Stromal cell of bone marrow (primary cell): ENCODE data around the gene GAS7.

Source experiments
- DNase-seq: peaks from one replicate; pipeline ENCODE4 v3.0.0-alpha.2; 2012; ENCODE audit warnings: low read depth

The GAS7 gene

DNA sequence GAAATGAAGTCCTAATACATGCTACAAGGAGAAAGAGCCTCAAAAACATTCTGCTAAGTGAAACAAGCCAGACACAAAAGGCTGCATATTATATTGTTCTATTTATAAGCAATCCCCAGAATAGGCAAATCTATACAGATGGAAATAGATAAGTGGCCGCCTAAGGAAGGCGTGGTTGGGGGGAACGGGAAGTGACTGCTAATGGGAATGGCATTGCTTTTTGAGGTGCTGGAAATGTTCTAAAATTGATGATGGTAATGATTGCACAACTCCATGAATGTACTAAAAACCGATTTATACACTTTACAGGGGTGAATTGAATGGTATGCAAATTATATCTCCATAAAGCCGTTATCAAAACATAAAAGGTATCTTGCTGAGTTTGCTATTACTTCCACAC lies 67.7 kb downstream of the GAS7 start:
- no peak for DNase-seq

DNA sequence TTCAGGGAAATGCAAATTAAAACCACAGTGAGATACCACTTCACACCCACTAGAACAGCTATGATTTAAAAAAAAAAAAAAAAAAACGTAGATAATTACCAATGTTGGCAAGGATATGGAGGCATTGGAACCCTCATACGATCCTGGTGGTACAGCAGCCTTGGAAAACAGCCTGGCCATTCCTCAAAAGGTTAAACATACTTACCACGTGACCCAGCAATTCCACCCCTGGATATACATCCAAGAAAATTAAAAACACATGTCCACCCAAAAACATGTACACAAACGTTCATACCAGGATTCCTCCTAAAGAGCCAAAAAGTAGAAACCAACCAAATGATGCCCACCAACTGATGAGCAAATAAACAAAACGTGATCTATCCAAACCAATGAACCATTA lies 68.1 kb downstream of the GAS7 start:
- no peak for DNase-seq

DNA sequence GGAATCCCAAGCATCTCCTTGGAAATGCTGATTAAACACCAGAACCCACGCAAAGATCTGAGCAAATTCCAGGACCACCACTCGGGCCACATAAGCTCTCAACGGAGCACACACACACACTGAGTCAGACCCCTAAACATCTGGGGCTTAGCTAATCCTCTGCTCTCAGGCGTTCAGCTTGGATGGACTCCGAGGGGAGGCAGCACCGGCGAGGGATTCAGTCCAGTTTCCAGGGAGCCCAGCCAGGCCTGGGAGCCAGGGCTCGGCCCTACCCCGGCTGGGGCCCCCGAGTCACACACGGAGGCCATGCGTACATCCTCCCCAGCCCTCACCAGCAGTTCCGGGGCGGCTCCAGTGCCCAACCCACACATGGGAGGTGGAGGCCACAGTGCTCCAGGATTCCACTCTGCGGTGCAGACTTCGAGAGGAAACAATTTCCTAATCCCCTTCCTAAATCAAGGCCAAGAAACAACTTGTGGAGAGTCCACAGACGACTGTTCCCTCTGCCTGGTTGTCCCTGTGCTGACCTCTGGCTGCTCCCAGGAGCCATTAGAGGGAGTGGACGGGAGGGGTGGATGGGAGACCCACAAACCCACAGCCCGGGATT lies 70.5 kb downstream of the GAS7 start:
- DNase-seq = peak; percentile 78

DNA sequence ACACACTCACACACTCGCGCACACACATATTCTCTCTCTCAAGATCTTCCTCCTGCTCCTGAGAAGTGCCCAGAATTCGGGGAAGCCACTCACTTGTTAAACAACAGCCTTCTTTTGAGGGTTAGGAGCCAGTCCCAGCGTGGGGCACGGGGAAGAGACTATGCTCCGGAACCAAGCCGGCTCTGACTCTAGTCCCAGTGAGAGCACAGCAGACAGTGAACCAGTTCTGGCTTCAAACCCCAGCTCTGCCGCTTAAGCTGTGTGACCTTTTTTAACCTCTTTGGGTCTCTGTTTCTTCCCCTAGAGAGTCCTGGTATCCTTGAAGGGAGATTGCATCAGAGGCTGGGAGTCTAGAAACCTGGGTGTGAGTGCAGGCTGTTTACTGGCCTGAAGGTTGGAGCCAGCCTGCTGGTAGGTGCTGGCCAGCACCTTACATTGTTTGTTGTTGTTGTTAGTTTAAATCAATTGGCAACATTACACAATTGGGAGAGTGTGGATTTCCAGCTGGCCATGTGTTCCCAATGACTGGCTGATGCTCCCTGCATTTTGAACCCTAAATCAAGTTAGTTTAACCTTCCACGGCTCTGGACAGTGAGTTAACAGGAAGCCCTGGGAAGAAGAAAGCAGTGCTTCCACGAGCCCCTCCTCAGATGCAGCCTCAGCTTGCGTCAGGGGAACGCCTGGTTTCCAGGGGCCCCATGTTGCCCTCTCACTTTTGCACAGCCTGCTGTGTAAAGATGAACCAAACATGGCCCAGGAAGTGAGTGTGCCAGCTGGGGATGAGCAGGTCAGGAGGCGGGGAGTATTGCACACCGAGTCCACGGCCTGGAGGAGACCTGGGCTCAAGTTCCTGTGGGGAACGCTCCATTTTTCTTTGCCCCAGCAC lies 71.5 kb downstream of the GAS7 start:
- peak; percentile 9 for DNase-seq

DNA sequence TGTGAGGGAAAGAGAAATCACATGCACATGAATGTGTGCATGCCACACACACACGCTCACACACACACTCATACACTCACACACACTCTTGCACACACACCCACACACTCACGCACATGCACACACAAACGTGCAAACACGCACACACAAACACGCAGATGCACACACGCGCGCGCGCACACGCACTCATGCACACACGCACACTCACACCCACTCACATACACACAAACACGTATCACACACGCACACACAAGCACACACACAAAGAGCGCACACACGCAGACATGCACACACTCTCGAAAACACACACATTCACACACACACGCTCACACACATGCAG lies 72.2 kb downstream of the GAS7 start:
- no peak for DNase-seq

DNA sequence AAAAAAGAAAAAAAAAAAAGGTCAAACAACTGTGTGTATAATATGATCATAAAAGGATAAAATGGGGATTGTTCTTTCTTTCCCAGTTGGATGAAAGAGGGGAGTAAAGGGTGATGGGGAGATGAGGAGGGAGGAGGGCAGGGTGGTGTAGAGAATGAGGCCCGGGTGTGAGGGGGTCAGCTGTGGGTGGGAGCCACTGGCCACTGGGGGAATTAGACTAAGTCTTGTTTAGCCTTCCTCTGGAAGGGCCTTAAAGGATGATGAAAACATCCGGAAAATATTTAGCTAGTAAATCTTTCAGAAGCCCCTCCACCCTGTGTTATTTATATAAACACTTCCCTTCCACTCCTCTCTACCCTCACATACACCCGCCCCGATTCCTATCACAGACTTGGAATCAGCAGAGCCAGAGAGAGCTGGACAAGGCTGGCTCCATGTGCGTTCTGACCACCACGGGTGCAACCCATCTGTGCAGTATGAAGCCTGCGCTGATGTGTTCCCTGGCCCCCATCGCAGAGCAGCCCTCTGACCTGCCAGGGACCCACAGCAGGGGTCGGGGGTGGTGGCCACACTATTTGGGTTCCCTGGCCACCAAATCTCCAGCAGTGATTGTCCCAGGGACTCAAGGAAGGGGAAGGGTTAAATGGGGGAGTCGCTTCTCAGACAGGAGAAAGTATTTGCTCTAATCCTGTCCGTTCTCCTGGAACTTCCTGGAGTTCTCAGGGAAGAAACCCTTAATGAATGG lies 72.7 kb downstream of the GAS7 start:
- no peak for DNase-seq

DNA sequence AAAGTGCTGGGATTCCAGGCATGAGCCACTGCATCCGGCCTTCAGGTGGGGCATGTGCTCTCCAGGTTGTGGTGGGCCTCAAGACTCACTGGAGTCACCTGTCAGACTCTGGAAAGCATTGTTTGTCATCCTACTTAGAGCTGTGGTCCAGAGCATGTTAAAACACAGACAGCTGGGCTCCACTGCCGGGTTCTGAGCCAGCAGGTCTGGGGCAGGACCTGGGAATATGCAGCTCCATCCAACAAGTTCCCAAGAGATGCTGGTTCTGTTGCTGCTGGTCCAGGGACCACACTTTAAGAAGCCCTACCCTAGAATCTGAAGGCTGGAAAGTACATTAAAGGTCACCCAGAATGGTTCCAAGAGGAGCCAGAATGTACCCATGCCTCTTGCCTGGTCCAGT lies 75.3 kb downstream of the GAS7 start:
- no peak for DNase-seq

DNA sequence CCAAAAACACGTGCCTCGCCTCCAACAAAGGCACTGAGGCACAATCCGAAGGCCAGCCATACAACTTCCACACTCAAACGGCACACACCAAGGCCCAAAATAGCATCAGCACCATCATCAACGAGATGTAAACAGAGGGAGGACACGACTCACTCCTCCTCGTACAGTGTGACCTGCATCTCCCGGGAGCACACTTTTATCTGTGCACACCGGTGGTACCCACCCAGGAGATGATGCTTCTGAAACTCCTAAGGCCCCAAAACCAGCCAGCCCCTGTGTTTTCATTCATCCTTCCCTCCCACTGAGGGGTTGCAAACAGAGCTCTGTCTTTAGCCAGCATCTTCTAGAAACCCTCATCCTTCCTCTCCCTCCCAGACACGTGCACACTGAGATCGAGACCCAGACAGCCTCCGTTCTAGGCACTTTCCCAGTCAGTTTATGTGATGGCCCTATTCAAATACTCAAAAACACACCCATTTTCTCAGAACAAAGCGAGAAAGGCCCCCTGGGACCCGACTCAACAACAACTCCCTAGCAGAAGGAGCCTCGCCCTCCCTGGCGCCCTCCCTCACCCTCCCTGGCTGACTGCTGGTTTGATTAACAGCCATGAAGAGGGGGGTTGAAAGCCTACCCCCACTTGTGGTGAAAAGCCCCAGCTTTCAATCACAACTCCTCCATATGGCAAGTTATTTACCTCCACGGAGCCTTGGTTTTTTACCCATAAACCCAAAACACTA lies 76.3 kb downstream of the GAS7 start:
- peak; percentile 11 for DNase-seq

DNA sequence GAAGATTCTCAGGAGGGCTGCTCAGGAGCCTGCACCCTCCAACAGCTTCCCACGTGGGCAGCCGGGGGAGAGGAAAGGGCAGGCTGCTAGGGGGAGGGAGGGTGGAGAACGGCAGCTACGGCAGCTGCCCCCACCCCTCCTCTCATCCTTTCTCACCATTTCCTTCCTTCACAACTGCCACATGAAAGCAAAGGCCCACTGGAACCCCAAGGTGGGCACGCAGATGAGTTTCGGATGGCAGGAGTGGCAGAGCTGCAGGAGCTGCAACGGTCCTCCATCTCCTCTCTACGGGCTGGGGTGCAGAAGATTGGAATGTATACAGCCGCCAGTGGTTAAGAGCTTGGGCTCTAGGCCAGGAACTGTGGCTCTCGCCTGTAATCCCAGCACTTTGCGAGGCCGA lies 77.7 kb downstream of the GAS7 start:
- no peak for DNase-seq

DNA sequence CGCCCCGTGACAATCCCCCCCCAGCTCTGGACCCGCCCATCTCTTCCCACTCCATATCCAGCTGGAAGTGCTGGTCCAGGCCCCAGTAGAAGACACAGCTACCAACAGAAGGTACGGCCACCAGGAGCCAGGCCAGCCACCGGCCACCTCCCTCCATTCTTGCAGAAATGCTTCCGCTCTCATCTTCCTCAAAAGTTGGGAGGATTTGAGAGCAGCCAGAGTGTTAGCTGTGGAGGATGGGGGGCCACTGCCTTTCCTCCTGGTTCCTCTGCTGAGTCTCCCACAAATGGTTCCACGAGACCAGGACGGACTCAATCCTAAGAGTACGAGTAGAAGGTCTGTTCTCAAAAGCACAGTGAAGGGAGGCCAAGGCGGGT lies 78.3 kb downstream of the GAS7 start:
- DNase-seq = no peak

DNA sequence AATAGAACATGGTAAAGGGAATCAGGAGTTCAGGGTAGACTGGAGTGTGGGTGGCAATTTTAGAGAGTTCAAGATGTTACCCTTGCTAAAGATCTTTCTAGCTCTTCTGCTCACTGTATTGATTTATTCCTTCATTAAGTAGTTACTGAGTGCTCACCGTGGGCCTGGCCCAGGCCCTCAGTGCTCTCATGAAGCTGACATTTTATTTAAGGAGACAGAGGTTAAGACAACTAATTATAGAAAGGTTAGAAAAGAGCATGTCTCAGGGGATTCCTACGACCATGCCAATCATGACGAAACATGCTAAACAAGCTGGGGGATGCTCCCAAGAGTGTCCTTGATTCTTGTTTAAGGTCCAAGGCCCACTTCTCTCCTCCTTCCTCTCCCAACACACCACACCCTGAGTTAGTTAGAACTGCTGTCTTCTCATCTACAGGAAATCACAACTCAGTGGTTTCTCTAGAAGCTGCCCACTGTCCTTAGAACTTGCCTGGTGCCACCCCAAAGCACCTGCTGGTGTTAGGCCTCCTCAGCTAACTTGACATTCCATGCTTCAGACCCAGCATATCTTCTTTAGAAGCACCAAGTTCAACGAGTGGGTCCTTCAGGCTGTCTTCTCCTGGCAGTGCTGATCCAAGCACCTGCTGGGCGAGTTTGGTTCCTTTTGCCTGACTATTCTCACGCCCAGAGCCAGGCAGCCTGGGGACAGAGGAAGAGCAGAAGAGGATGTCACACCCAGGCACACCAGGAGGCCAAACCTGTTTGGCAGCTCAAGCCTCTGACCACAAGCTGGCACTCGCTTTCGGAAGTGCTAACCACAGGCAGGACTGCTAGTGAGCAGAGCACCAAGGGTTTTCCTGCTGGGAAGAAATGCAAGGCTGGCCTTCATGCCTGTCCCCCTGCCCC lies 79.0 kb downstream of the GAS7 start:
- no peak for DNase-seq

DNA sequence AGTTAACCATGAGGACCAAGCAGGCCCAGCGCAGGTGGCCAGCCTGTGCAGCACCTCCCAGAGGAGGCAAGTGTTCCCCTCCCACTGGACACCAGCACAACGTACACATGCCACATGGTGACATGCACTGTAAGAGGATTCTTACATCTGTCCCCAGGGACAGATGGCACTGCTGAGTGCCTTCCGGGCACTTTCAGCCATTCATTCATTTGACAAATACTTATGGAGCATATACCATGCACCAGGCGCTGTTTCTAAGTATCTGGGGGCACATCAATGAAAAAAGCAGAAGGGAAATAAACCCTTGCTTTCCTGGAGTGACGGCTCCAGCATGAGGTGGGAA lies 79.6 kb downstream of the GAS7 start:
- DNase-seq = no peak

DNA sequence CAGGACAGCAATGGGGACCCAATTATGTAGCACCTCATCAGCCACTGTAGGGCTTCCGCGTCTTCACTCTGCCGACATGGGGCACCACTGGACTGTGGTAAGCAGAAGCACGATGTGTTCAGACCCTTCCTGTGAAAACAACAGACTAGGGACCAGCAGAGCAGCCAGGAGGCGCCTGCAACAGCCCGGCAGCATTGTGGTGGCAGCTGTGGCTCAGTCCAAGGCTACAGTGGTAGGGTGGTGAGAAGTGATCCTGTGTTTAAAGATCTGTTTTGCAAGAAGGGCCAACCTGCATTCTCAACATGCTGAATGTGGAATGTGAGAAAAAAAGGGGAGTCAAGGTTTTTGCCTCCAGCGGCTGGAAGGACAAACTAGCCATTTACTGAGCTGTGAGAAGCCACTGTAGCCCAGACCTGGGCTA lies 80.8 kb downstream of the GAS7 start:
- DNase-seq = no peak

DNA sequence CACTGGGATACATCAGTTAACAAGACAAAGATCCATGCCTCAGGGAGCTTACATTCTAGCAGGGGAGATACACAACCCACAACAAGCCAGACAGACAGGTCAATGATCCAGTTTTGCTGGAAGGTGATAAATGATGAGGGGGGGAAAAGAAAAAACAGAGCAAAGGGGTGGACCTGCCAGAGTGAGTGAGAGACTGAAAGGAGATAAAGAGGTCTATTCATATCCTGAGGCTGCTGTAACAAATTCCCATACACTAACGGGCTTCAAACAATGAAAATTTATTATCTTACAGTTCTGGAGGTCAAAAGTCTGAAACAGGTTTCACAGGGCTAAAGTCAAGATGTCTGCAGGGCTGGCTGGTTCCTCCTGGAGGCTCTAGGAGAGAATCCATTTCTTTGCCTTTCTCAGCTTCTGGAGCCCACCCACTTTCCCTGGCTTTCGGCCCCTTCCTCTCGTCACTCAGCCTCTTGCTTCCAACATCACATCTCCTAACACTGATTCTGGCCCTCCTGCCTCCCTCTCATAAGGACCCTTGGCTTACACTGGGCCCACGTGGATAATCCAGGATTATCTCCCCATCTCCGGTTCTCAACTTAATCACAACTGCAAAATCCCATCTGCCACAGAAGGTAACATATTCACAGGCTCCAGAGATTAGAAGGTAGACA lies 81.5 kb downstream of the GAS7 start:
- DNase-seq = no peak

DNA sequence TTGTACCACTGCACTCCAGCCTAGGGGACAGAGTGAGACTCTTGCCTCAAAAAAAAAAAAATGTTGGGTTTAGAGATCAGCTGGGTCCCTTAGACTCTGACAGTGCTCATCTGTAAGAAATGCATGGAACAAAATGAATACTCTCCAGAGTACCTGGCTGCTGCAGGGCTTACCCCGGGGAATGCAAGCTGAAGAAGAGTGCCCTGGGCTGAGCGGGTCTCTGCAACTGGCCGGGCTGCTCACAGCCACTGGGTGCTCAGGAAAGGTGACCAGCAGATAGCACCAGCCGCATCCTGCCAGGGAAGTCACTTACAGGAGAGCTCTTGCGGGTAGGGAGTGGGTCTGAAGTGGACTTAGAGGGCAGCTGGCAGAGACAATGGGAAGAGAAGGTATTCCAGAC lies 82.1 kb downstream of the GAS7 start:
- no peak for DNase-seq

DNA sequence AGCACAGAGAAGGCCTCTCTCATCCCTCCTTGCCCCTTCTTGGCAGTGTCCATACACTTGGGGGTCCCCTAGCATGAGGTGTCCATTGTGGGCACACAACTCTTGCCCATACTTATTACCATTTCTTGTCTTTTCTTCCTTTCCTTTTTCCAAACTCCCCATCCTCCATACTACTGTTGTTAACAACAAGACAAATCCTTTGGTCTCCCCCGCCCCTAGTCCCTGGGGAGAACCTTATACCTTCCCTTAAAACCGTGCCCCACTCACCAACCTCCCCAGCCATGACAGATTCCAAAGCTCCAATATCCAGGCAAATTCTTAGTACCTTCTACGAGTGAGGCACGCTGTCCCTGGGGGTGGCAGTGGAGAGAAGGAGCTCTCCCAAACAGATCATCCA lies 82.9 kb downstream of the GAS7 start:
- DNase-seq = no peak

DNA sequence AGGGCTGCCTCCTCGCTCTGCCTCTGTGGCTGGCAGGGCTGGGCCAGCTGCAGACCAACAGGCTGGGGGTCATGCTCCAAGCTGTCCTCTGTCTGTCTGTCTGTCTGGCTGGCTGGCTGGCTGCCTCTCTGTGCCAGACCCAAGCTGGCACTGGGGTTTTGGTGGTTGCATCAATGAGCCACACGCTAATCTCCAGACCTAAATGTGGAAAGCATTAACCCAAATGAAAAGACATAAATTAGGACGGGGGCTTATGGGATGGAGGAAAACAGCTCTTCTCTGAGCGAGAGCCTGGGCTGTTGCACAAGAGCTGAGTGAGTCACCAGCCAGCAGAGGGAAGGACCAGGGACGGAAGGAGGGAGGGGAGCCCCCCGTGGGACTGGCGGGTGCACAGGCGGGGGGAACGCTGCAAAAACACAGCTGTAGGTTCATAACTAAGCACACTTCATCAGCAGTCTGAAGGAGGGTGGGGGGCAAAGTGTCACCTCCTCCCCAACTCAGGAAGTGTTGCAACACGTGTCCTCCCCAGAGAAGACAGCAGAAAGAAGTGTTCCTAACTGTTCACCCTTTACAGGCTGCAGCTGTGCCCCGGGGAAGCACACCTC lies 83.4 kb downstream of the GAS7 start:
- peak; percentile 91 for DNase-seq

DNA sequence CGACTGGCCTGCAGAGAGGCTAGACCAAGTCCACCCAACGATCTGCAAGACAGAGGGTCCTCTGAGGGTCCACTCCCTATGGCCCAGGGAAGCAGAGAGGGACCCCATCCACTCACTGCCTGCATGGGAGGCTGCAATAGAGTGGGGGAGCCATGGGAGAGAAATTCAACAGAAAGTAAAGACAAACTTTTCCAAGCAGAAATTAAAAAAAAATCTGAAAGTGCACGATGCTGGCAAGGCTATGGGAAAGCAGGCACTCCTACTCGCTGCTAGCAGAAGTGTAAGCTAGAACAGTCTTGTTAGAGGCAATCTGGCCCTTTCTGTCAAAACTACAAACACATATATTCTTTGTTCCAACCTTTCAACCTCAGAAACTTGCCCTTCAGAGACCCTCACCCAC lies 85.4 kb downstream of the GAS7 start:
- DNase-seq = no peak

DNA sequence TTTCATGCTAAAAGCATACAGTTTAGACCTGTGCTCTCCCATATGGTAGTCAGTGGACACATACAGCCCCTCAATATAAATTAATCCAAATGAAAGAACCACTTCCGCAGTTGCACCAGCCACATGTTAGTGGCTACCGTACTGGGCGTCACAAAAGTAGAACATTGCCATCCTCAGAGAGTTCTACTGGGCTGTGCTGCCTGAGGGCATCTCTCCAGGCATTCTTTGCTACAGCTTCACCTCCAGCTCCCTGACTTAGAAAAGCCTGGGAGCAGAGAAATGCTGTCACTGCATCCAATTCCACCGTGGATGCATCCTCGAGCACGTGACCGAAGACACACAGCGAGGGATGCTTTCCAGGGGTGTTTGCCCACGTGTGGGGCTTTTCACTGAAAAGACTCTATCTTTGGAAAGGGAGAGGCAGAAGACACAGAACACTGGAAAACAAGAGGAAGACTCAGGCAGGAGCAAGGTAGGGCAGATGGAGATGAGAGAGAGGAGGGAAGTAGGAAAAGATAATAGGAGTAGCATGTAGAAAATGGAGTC lies 86.4 kb downstream of the GAS7 start:
- DNase-seq = no peak

DNA sequence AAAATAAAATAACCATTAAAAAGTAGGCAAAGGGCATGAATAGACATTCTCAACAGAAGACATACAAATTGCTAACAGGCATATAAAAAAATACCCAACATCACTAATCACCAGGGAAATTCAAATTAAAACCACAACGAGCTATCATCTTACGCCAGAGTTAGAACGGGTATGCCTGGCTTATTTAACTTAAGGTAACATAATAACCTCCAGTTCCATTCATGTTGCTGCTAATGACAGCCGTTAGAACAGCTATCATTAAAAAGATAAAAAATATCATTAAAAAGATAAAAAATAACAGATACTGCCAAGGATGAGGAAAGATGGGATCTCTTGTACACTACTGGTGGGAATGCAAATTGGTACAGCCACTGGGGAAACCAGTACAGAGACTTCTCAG lies 89.3 kb downstream of the GAS7 start:
- no peak for DNase-seq
